HCT116 (cell line): ENCODE measurements around the gene RSPO4. TPM values are rescaled to one million over a fixed set of nuclear protein-coding genes. Genes with fewer than 3 reads are reported as not detected.

Source experiments
- ATAC-seq: fragments of 200-7000 bp; cut with Tn5 transposase; 2 replicates; pipeline ENCODE4 v1.9.1; 2020; ENCODE audit warnings: mild to moderate bottlenecking, moderate library complexity
- BruUV-seq: library from RNA; stranded (reverse); fragments of 400-500 nt; replicated peaks from 2 replicates; lab custom pipeline; 2021; lab: Mats Ljungman, UMichigan
- CTCF ChIA-PET: fragments of 300-600 bp; sonication (Branson Sonifier 250); formaldehyde crosslinking; loops from one replicate; lab custom pipeline; 2021; ENCODE audit warnings: antibody characterized with exemption; lab: Charles Lee
- POLR2A ChIA-PET: fragments of 300-600, 350-600 bp; sonication (Branson Sonifier 250); formaldehyde crosslinking; loops from one replicate; lab custom pipeline; 2021; ENCODE audit warnings: antibody characterized with exemption; lab: Charles Lee
- RAD21 ChIA-PET, 2 experiments: fragments of 300-600 bp; sonication (Branson Sonifier 250); formaldehyde crosslinking; loops; one replicate each; lab custom pipeline; 2023; ENCODE audit warnings: low total read pairs in 2 of 2; ENCODE audit not compliant: uncharacterized antibody in 2 of 2, unreplicated experiment in 2 of 2, low non-redundant PET in 1 of 2; lab: Charles Lee
- DNase-seq: peaks from one replicate; pipeline ENCODE4 v3.0.0-alpha.2; 2010; ENCODE audit warnings: low read depth, low spot score
- H2AFZ ChIP-seq: fragments of 200-600 bp; shearing (Covaris generic), sonication (generic); 2 replicates; pipeline ENCODE4 v1.6.1; 2017; ENCODE audit warnings: low read depth, mixed run types, mixed read lengths, antibody characterized with exemption, low read length; ENCODE audit not compliant: poor library complexity, severe bottlenecking
- H3K27ac ChIP-seq: 2 replicates; pipeline ENCODE4 v1.5.1; 2012; ENCODE audit warnings: low read depth, low read length
- H3K27me3 ChIP-seq: fragments of 200-600 bp; sonication (generic); 2 replicates; pipeline ENCODE4 v1.6.1; 2016; ENCODE audit warnings: mixed run types, low read length, mixed read lengths; ENCODE audit not compliant: insufficient read depth
- H3K36me3 ChIP-seq, 2 experiments: fragments of 200-500 bp in 1 of 2; fragments of 200-600 bp in 1 of 2; sonication (Bioruptor generic) in 1 of 2; sonication (generic) in 1 of 2; 2 replicates each; pipeline versions ENCODE4 v1.5.1 to v1.6.1; 2014 to 2016; ENCODE audit warnings: low read length in 2 of 2, inconsistent platforms in 1 of 2, mixed read lengths in 1 of 2, mixed run types in 1 of 2; ENCODE audit not compliant: insufficient read depth in 2 of 2, control insufficient read depth in 1 of 2
- H3K4me1 ChIP-seq, 2 experiments: fragments of 200-600 bp in 1 of 2; sonication (generic) in 1 of 2; 2 replicates each; pipeline versions ENCODE4 v1.5.1 to v1.6.1; 2012 to 2017; ENCODE audit warnings: low read length in 2 of 2, inconsistent platforms in 1 of 2, mild to moderate bottlenecking in 1 of 2, mixed read lengths in 1 of 2, mixed run types in 1 of 2, moderate library complexity in 1 of 2; ENCODE audit not compliant: insufficient read depth in 2 of 2, control insufficient read depth in 1 of 2
- H3K4me2 ChIP-seq: fragments of 200-600 bp; sonication (generic); 2 replicates; pipeline ENCODE4 v1.6.1; 2017; ENCODE audit warnings: mixed run types, low read length, mixed read lengths
- H3K4me3 ChIP-seq, 2 experiments: fragments of 200-600 bp in 1 of 2; sonication (generic) in 1 of 2; replicated peaks in 1 of 2; 2 replicates each; pipeline ENCODE4 v1.5.1; 2011 to 2016; ENCODE audit warnings: low read length in 2 of 2, control low read depth in 1 of 2, low read depth in 1 of 2, mild to moderate bottlenecking in 1 of 2, mixed read lengths in 1 of 2, mixed run types in 1 of 2
- H3K79me2 ChIP-seq: fragments of 200-600 bp; sonication (generic); 2 replicates; pipeline ENCODE4 v1.6.1; 2017; ENCODE audit warnings: mild to moderate bottlenecking, mixed run types, low read length, moderate library complexity, mixed read lengths; ENCODE audit not compliant: insufficient read depth
- H3K9ac ChIP-seq: fragments of 200-600 bp; sonication (generic); 2 replicates; pipeline ENCODE4 v1.6.1; 2016; ENCODE audit warnings: low read length, mixed read lengths
- H3K9me2 ChIP-seq: fragments of 200-600 bp; sonication (generic), shearing (Covaris generic); 2 replicates; pipeline ENCODE4 v1.6.1; 2017; ENCODE audit warnings: mixed run types, mild to moderate bottlenecking, moderate library complexity; ENCODE audit not compliant: insufficient read depth
- H3K9me3 ChIP-seq, 2 experiments: fragments of 200-500 bp in 1 of 2; fragments of 200-600 bp in 1 of 2; sonication (Bioruptor generic) in 1 of 2; sonication (generic) in 1 of 2; 2 replicates each; pipeline ENCODE4 v1.6.1; 2014 to 2017; ENCODE audit warnings: low read length in 2 of 2, mixed read lengths in 2 of 2, inconsistent platforms in 1 of 2, low read depth in 1 of 2, mild to moderate bottlenecking in 1 of 2, mixed run types in 1 of 2, moderate library complexity in 1 of 2; ENCODE audit not compliant: control insufficient read depth in 1 of 2, insufficient read depth in 1 of 2
- H4K20me1 ChIP-seq: fragments of 200-600 bp; sonication (generic), shearing (Covaris generic); 2 replicates; pipeline ENCODE4 v1.6.1; 2017; ENCODE audit warnings: mixed run types, mild to moderate bottlenecking, moderate library complexity; ENCODE audit not compliant: insufficient read depth
- ATF3 ChIP-seq: IDR thresholded peaks from 2 replicates; pipeline ENCODE4 v1.6.1; 2012
- EGR1 ChIP-seq: IDR thresholded peaks from 2 replicates; pipeline ENCODE4 v1.6.1; 2012; ENCODE audit warnings: low read depth
- FOSL1 ChIP-seq: IDR thresholded peaks from 2 replicates; pipeline ENCODE4 v1.6.1; 2012; ENCODE audit warnings: low read depth
- JUND ChIP-seq: IDR thresholded peaks from 2 replicates; pipeline ENCODE4 v1.6.1; 2012
- RAD21 ChIP-seq: IDR thresholded peaks from 2 replicates; pipeline ENCODE4 v1.6.1; 2012; ENCODE audit warnings: low read depth, mild to moderate bottlenecking
- SRF ChIP-seq: IDR thresholded peaks from 2 replicates; pipeline ENCODE4 v1.6.1; 2012; ENCODE audit warnings: low read depth
- TCF7L2 ChIP-seq: IDR thresholded peaks from 2 replicates; pipeline ENCODE4 v1.7.0; 2011; ENCODE audit warnings: borderline replicate concordance, inconsistent platforms; ENCODE audit not compliant: insufficient read depth, insufficient read length; ENCODE audit errors: extremely low read depth
- ZBTB33 ChIP-seq: IDR thresholded peaks from 2 replicates; pipeline ENCODE4 v1.6.1; 2011; ENCODE audit warnings: mild to moderate bottlenecking, low read length, moderate library complexity; ENCODE audit not compliant: insufficient replicate concordance; ENCODE audit errors: extremely low read depth
- ZFX ChIP-seq: fragments of 450-650 bp; IDR thresholded peaks from 2 replicates; pipeline ENCODE4 v1.6.1; 2017
- ZNF274 ChIP-seq: fragments of 200-500 bp; sonication (Bioruptor generic); IDR thresholded peaks from 2 replicates; pipeline ENCODE4 v1.6.1; 2014; ENCODE audit warnings: mild to moderate bottlenecking, low read depth, low read length, inconsistent platforms
- intact Hi-C: fragments of 100-400 bp; cut with micrococcal nuclease; formaldehyde crosslinking; loops from 2 replicates; pipeline ENCODE4 v1.10.0; 2022
- total RNA-seq: library from RNA; stranded (reverse); gene quantifications from one replicate; pipeline ENCODE4 v1.2.1, GENCODE V29; 2021; ENCODE audit not compliant: unreplicated experiment

Gene RSPO4
- total RNA-seq, 1 experiment from 2014 or later: 0.84 TPM

GRCh38 chr20:965956-966355, 36.2 kb downstream of the RSPO4 start:
- no peak overlapping the region for H3K4me3 ChIP-seq
- H3K4me2 ChIP-seq: no peak overlapping the region
- DNase-seq (no peak), ATAC-seq (no peak)
- no peak overlapping the region for H2AFZ ChIP-seq
- no peaks in the 10 kb centered on the region for H3K36me3 ChIP-seq
- H3K9me2 ChIP-seq: no peaks in the 10 kb centered on the region
- H3K9me3 ChIP-seq: no peaks in the 10 kb centered on the region
- intact Hi-C loops: no loop called here
- no TSS peak for BruUV-seq
- no peaks in the 10 kb centered on the region for H3K79me2 ChIP-seq
- H4K20me1 ChIP-seq: no peaks in the 10 kb centered on the region
- H3K27ac ChIP-seq: no peak overlapping the region
- RAD21 ChIA-PET: no interaction called here
- H3K9ac ChIP-seq: no peak overlapping the region
- H3K27me3 ChIP-seq: no peaks in the 10 kb centered on the region
- H3K4me1 ChIP-seq: peaks cover 0 to 10% of the 10 kb centered on the region in 2 experiments; a peak in 1 of 4 replicates
- TF ChIP-seq ZFX: no peak
- no peak for TF ChIP-seq FOSL1
- TF ChIP-seq SRF: no peak
- no peak for TF ChIP-seq ZBTB33
- no peak for TF ChIP-seq ATF3
- no peak for TF ChIP-seq JUND
- no peak for TF ChIP-seq RAD21
- no peak for TF ChIP-seq EGR1
- no peak for TF ChIP-seq TCF7L2
- TF ChIP-seq ZNF274: no peak
- TF ChIP-seq, all 23 proteins: peak for 0
- ChIA-PET CTCF (interaction anchor here (1.0 to 1.5 kb wide), 3 partner anchors 8 to 198 kb away, joined by 3 to 4 read pairs (median 3); partner anchors contain the start of gene SLC52A3), POLR2A (no interaction called here)
